ENCODE results near the gene SMIM13.

Gene SMIM13

DNA sequence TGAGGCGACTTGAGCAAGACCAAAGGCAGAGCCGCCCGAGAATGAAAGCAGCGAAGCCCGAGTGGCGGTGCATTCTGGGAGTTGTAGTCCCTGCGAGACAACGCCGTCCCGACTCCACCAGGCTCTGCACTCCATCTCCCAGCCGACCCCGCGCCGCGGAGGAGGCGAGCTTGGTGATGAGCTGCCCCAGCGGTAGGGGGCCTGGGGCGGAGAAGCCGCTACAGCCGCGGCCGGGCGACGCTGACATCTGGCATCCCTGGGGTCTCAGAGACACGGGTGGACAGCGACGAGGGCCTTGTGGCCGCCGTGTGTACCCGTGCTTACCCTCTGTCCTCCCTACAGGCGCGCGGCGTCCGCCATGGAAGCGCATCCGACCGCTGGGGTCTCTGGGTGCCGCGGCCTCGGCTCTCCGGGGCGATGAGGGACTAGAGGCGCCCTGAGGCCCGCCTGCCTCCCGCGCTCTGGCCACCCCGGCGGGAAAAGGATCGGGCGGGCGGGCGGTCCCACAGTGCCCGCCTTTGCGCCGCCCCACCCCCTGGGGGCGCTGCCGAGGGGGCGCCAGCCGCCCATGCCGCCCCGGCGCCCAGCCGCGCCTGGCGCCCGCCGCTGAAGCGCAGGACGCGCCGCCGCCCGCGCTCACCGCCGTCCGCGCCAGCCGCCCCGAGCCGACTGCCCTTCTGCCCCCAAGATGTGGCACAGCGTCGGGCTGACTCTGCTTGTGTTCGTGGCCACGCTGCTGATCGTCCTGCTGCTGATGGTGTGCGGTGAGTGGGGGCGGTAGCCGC, at the start of gene SMIM13:
SMIM13 (plus strand) TSS at position 209 of the 785 bp plus-strand sequence; CDS start at position 689, 480 bp downstream.
- no peaks in the 10 kb centered on the region for H3K27me3 ChIP-seq (replicated peaks; ENCODE audit: control insufficient read depth, insufficient read depth, low read length)
- DNase-seq (ENCODE audit: low read depth), result peak; percentile 99
- no peaks in the 10 kb centered on the region for H3K9me3 ChIP-seq (ENCODE audit: control insufficient read depth, low read length)
- H3K4me3 ChIP-seq (ENCODE audit: low read length), result peak within 1 kb of the TSS; percentile 90
- peak within 1 kb of the TSS; percentile 95 for H3K9ac ChIP-seq (ENCODE audit: low read length)
- H3K36me3 ChIP-seq (ENCODE audit: control insufficient read depth, insufficient read depth, low read length, severe bottlenecking), result no peaks in the 10 kb centered on the region
- peaks cover 23% of the 10 kb centered on the region for H3K4me1 ChIP-seq (ENCODE audit: control insufficient read depth, insufficient read depth, low read length)

DNA sequence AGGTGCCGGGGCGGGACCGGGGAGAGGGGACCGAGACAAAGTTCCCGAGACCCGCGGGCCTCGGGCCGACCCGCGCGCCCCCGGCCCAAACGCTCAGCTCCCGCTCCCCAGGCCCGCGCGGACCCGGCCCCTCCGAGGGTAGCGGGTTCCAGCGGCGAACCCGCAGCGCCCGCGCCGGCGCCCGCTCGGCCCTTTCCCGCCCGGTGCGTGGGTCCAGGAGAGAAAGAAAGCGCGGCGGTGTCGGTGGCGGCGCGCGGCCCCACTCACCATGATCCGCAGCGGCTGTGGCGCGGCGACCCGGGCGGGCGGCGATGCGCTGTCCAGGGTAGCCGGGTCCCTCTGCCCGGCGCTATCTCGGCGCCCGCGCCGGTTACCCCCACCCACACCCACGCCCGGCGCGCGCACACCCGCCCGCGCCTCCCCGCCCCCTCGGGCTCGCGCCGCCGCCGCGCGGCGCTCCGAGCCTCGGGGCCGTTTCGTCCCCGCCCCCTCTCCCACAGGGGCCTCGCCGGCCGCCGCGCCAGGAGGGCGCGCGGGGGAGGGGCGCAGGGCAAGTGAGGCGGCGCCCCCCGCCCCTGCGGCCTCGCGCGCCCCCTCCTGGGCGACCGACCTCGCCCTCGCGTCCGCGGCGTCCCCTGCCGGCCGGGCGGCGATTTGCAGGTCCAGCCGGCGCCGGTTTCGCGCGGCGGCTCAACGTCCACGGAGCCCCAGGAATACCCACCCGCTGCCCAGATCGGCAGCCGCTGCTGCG, 49.5 kb upstream of the SMIM13 start, which contains the start of gene ELOVL2:
ELOVL2 (minus strand) TSS at position 345 of the 751 bp plus-strand sequence; CDS start at position 270, 75 bp downstream.
- peak; percentile 72 for DNase-seq (ENCODE audit: low read depth)

DNA sequence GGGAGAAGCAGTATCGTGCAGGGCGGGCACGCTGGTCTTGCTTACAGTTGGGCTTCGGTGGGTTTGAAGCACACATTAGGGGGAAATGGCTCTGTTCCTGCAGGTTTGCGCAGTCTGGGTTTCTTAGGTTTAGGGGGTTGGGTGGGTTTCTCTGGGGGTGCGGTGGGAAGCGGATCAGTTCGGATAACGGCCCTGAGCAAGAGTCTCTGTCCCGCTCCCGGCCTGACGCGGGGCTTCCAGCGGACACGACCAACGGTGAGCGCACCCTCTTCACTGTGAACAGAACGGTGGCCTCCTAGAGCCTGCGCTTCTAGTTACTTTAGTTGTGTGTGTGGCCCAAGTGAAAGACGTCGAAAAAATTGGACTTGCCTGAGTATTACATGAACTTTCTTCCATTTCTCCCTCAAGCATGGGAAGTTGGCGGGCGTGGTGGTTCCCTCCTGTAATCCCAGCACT, 48.9 kb upstream of the SMIM13 start:
- H3K9me3 ChIP-seq (ENCODE audit: control insufficient read depth, low read length), result no peaks in the 10 kb centered on the region
- peaks cover 13% of the 10 kb centered on the region for H3K27me3 ChIP-seq (replicated peaks; ENCODE audit: control insufficient read depth, insufficient read depth, low read length)
- H3K36me3 ChIP-seq (ENCODE audit: control insufficient read depth, insufficient read depth, low read length, severe bottlenecking), result no peaks in the 10 kb centered on the region
- no peak overlapping the region for H3K9ac ChIP-seq (ENCODE audit: low read length)
- H3K4me1 ChIP-seq (ENCODE audit: control insufficient read depth, insufficient read depth, low read length), result no peaks in the 10 kb centered on the region
- peak overlapping the region; percentile 75 for H3K4me3 ChIP-seq (ENCODE audit: low read length)
- no peak for DNase-seq (ENCODE audit: low read depth)

More for the DNA sequence above, 49.5 kb upstream of the SMIM13 start, which contains the start of gene ELOVL2:
- H3K36me3 ChIP-seq (ENCODE audit: control insufficient read depth, insufficient read depth, low read length, severe bottlenecking), result no peaks in the 10 kb centered on the region
- peaks cover 13% of the 10 kb centered on the region for H3K27me3 ChIP-seq (replicated peaks; ENCODE audit: control insufficient read depth, insufficient read depth, low read length)
- H3K9ac ChIP-seq (ENCODE audit: low read length), result no peak within 1 kb of the TSS
- no peaks in the 10 kb centered on the region for H3K9me3 ChIP-seq (ENCODE audit: control insufficient read depth, low read length)
- peak within 1 kb of the TSS; percentile 75 for H3K4me3 ChIP-seq (ENCODE audit: low read length)
- H3K4me1 ChIP-seq (ENCODE audit: control insufficient read depth, insufficient read depth, low read length), result no peaks in the 10 kb centered on the region

DNA sequence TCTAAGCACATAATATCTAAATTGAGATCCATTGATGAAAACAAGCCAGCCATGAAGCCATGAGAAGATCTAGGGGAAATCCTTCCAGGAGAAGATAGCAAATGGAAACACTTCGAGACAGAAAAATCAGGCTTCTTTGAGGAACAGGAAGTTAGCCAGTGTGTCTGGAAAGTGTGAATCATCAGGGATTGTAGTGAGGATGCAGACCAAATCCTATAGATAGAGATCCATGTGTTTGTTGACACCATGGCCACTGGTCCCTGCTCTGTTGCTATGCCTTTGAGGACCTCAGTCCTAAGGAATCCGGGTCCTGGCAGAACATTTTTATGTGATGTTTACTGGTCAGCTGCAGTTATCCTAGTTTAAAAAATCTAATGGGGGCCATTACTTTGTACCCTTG, 42.9 kb upstream of the SMIM13 start:
- Histone ChIP-seq H3K9me3 (ENCODE audit: control insufficient read depth, low read length) (no peaks in the 10 kb centered on the region), H3K4me3 (ENCODE audit: low read length) (no peak overlapping the region), H3K9ac (ENCODE audit: low read length) (no peak overlapping the region), H3K27me3 (replicated peaks; ENCODE audit: control insufficient read depth, insufficient read depth, low read length) (peaks cover 10% of the 10 kb centered on the region), H3K36me3 (ENCODE audit: control insufficient read depth, insufficient read depth, low read length, severe bottlenecking) (no peaks in the 10 kb centered on the region), H3K4me1 (ENCODE audit: control insufficient read depth, insufficient read depth, low read length) (peaks cover 6% of the 10 kb centered on the region)
- peak; percentile 11 for DNase-seq (ENCODE audit: low read depth)

GRCh38 chr6:11053307-11053706, 40.3 kb upstream of the SMIM13 start:
- H3K27me3 ChIP-seq (replicated peaks; ENCODE audit: control insufficient read depth, insufficient read depth, low read length), result no peaks in the 10 kb centered on the region
- H3K4me3 ChIP-seq (ENCODE audit: low read length), result no peak overlapping the region
- H3K9me3 ChIP-seq (ENCODE audit: control insufficient read depth, low read length), result no peaks in the 10 kb centered on the region
- peaks cover 6% of the 10 kb centered on the region for H3K4me1 ChIP-seq (ENCODE audit: control insufficient read depth, insufficient read depth, low read length)
- H3K9ac ChIP-seq (ENCODE audit: low read length), result no peak overlapping the region
- no peak for DNase-seq (ENCODE audit: low read depth)
- no peaks in the 10 kb centered on the region for H3K36me3 ChIP-seq (ENCODE audit: control insufficient read depth, insufficient read depth, low read length, severe bottlenecking)

- no peak for DNase-seq (ENCODE audit: low read depth)
- no peaks in the 10 kb centered on the region for H3K36me3 ChIP-seq (ENCODE audit: control insufficient read depth, insufficient read depth, low read length, severe bottlenecking)
- no peaks in the 10 kb centered on the region for H3K27me3 ChIP-seq (replicated peaks; ENCODE audit: control insufficient read depth, insufficient read depth, low read length)
- no peak overlapping the region for H3K4me3 ChIP-seq (ENCODE audit: low read length)
- H3K4me1 ChIP-seq (ENCODE audit: control insufficient read depth, insufficient read depth, low read length), result peaks cover 6% of the 10 kb centered on the region
- no peaks in the 10 kb centered on the region for H3K9me3 ChIP-seq (ENCODE audit: control insufficient read depth, low read length)
- no peak overlapping the region for H3K9ac ChIP-seq (ENCODE audit: low read length)
These were observed 38.9 kb upstream of the SMIM13 start for GRCh38 chr6:11054722-11055121.

GRCh38 chr6:11055127-11055627, 38.5 kb upstream of the SMIM13 start:
- Histone ChIP-seq H3K4me1 (ENCODE audit: control insufficient read depth, insufficient read depth, low read length) (peaks cover 6% of the 10 kb centered on the region), H3K9me3 (ENCODE audit: control insufficient read depth, low read length) (no peaks in the 10 kb centered on the region), H3K27me3 (replicated peaks; ENCODE audit: control insufficient read depth, insufficient read depth, low read length) (no peaks in the 10 kb centered on the region), H3K9ac (ENCODE audit: low read length) (no peak overlapping the region), H3K4me3 (ENCODE audit: low read length) (no peak overlapping the region), H3K36me3 (ENCODE audit: control insufficient read depth, insufficient read depth, low read length, severe bottlenecking) (no peaks in the 10 kb centered on the region)
- DNase-seq (ENCODE audit: low read depth), result no peak

- Histone ChIP-seq H3K36me3 (ENCODE audit: control insufficient read depth, insufficient read depth, low read length, severe bottlenecking) (no peaks in the 10 kb centered on the region), H3K4me3 (ENCODE audit: low read length) (no peak overlapping the region), H3K4me1 (ENCODE audit: control insufficient read depth, insufficient read depth, low read length) (peaks cover 6% of the 10 kb centered on the region), H3K27me3 (replicated peaks; ENCODE audit: control insufficient read depth, insufficient read depth, low read length) (no peaks in the 10 kb centered on the region), H3K9me3 (ENCODE audit: control insufficient read depth, low read length) (no peaks in the 10 kb centered on the region), H3K9ac (ENCODE audit: low read length) (no peak overlapping the region)
- no peak for DNase-seq (ENCODE audit: low read depth)
These were observed 36.8 kb upstream of the SMIM13 start for GRCh38 chr6:11056871-11057270.

GRCh38 chr6:11058406-11058805, 35.2 kb upstream of the SMIM13 start:
- Histone ChIP-seq H3K9me3 (ENCODE audit: control insufficient read depth, low read length) (no peaks in the 10 kb centered on the region), H3K27me3 (replicated peaks; ENCODE audit: control insufficient read depth, insufficient read depth, low read length) (no peaks in the 10 kb centered on the region), H3K4me3 (ENCODE audit: low read length) (no peak overlapping the region), H3K9ac (ENCODE audit: low read length) (no peak overlapping the region), H3K36me3 (ENCODE audit: control insufficient read depth, insufficient read depth, low read length, severe bottlenecking) (no peaks in the 10 kb centered on the region), H3K4me1 (ENCODE audit: control insufficient read depth, insufficient read depth, low read length) (peaks cover 6% of the 10 kb centered on the region)
- no peak for DNase-seq (ENCODE audit: low read depth)

- Histone ChIP-seq H3K9me3 (ENCODE audit: control insufficient read depth, low read length) (no peaks in the 10 kb centered on the region), H3K27me3 (replicated peaks; ENCODE audit: control insufficient read depth, insufficient read depth, low read length) (no peaks in the 10 kb centered on the region), H3K4me1 (ENCODE audit: control insufficient read depth, insufficient read depth, low read length) (no peaks in the 10 kb centered on the region), H3K9ac (ENCODE audit: low read length) (no peak overlapping the region), H3K36me3 (ENCODE audit: control insufficient read depth, insufficient read depth, low read length, severe bottlenecking) (no peaks in the 10 kb centered on the region), H3K4me3 (ENCODE audit: low read length) (no peak overlapping the region)
- no peak for DNase-seq (ENCODE audit: low read depth)
These were observed 31.6 kb upstream of the SMIM13 start for GRCh38 chr6:11062083-11062482.

DNA sequence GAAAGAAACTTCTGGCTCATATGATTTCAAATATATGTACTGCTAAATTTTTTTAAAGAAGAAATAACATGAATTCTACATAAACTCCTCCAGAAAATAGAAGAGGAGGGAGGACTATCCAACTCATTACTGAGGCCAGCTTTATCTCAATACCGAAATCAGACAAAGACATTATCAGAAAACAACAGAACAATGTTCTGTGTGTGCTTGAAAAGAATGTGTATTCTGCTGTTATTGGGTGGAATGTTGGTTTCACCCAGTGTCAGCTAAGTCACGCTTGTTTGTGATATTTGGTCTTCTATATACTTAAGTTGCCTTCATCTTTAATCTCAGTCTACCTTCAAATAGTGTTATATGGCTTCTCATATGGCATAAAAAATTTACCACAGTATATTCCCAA, 30.9 kb upstream of the SMIM13 start:
- H3K9ac ChIP-seq (ENCODE audit: low read length), result no peak overlapping the region
- H3K4me3 ChIP-seq (ENCODE audit: low read length), result no peak overlapping the region
- no peaks in the 10 kb centered on the region for H3K9me3 ChIP-seq (ENCODE audit: control insufficient read depth, low read length)
- H3K36me3 ChIP-seq (ENCODE audit: control insufficient read depth, insufficient read depth, low read length, severe bottlenecking), result no peaks in the 10 kb centered on the region
- no peak for DNase-seq (ENCODE audit: low read depth)
- H3K27me3 ChIP-seq (replicated peaks; ENCODE audit: control insufficient read depth, insufficient read depth, low read length), result no peaks in the 10 kb centered on the region
- no peaks in the 10 kb centered on the region for H3K4me1 ChIP-seq (ENCODE audit: control insufficient read depth, insufficient read depth, low read length)

All from adipocyte (in vitro differentiated cells).